SK-N-SH (cell line): ENCODE results near the gene SLC17A3. TPM values are rescaled to one million over a fixed set of nuclear protein-coding genes. Genes with fewer than 3 reads are reported as not detected.

Experiments
- CTCF ChIA-PET: fragments of 300-600, 350-600 bp; formaldehyde crosslinking; extraction: SDS; loops from one replicate; lab custom pipeline; 2021; lab: Yijun Ruan, JAX
- POLR2A ChIA-PET: fragments of 350-600 bp; sonication (Branson Sonifier 250); formaldehyde crosslinking; extraction: SDS; loops from one replicate; lab custom pipeline; 2020; ENCODE audit warnings: antibody characterized with exemption, inconsistent platforms; lab: Yijun Ruan, JAX
- DNase-seq: peaks from one replicate; pipeline ENCODE4 v3.0.0; 2012
- H2AFZ ChIP-seq: fragments of 200-600 bp; sonication (generic); 2 replicates; pipeline ENCODE4 v1.8.1; 2016; ENCODE audit warnings: antibody characterized with exemption, mild to moderate bottlenecking, low read depth
- H3F3A ChIP-seq: fragments of 200-600 bp; sonication (generic); replicated peaks from 2 replicates; pipeline ENCODE3; 2016; ENCODE audit warnings: antibody characterized with exemption, mild to moderate bottlenecking; ENCODE audit not compliant: insufficient read depth
- H3K27ac ChIP-seq, 2 experiments: fragments of 200-500 bp in 1 of 2; fragments of 200-600 bp in 1 of 2; sonication (Bioruptor generic) in 1 of 2; sonication (generic), shearing (Covaris generic) in 1 of 2; 2 replicates each; pipeline versions ENCODE4 v1.5.1 to v1.6.1; 2014 to 2016; ENCODE audit warnings: low read depth in 2 of 2, inconsistent platforms in 1 of 2, low read length in 1 of 2, mild to moderate bottlenecking in 1 of 2, mixed read lengths in 1 of 2
- H3K27me3 ChIP-seq: fragments of 200-600 bp; sonication (generic), shearing (Covaris generic); 2 replicates; pipeline ENCODE4 v1.6.1; 2016; ENCODE audit warnings: mixed run types; ENCODE audit not compliant: insufficient read depth
- H3K36me3 ChIP-seq, 2 experiments: fragments of 200-500 bp in 1 of 2; fragments of 200-600 bp in 1 of 2; sonication (Bioruptor generic) in 1 of 2; sonication (generic) in 1 of 2; replicated peaks in 1 of 2; 2 replicates each; pipeline versions ENCODE3 to v1.5.1; 2014 to 2016; ENCODE audit warnings: low read length in 1 of 2, mild to moderate bottlenecking in 1 of 2; ENCODE audit not compliant: insufficient read depth in 2 of 2, control insufficient read depth in 1 of 2
- H3K4me1 ChIP-seq, 2 experiments: fragments of 200-500 bp in 1 of 2; fragments of 200-600 bp in 1 of 2; sonication (Bioruptor generic) in 1 of 2; sonication (generic), shearing (Covaris generic) in 1 of 2; 2 replicates each; pipeline versions ENCODE4 v1.5.1 to v1.6.1; 2014 to 2016; ENCODE audit warnings: low read depth in 1 of 2, low read length in 1 of 2, mixed run types in 1 of 2; ENCODE audit not compliant: insufficient read depth in 2 of 2, control insufficient read depth in 1 of 2
- H3K4me2 ChIP-seq: fragments of 200-600 bp; sonication (generic), shearing (Covaris generic); 2 replicates; pipeline ENCODE4 v1.6.1; 2017; ENCODE audit warnings: mixed run types
- H3K4me3 ChIP-seq, 2 experiments: fragments of 200-500 bp in 1 of 2; fragments of 200-600 bp in 1 of 2; sonication (Bioruptor generic) in 1 of 2; sonication (generic), shearing (Covaris generic) in 1 of 2; 2 replicates each; pipeline versions ENCODE4 v1.5.1 to v1.8.1; 2014 to 2016; ENCODE audit warnings: low read depth in 2 of 2, inconsistent platforms in 1 of 2, low read length in 1 of 2, mild to moderate bottlenecking in 1 of 2, mixed read lengths in 1 of 2, moderate library complexity in 1 of 2
- H3K79me2 ChIP-seq: fragments of 200-600 bp; sonication (generic); 2 replicates; pipeline ENCODE4 v1.8.1; 2017; ENCODE audit warnings: mild to moderate bottlenecking; ENCODE audit not compliant: insufficient read depth
- H3K9ac ChIP-seq: fragments of 200-600 bp; sonication (generic); 2 replicates; pipeline ENCODE4 v1.6.1; 2017; ENCODE audit warnings: mixed run types
- H3K9me2 ChIP-seq: fragments of 200-600 bp; sonication (generic); 2 replicates; pipeline ENCODE4 v1.6.1; 2017; ENCODE audit warnings: mixed run types
- H3K9me3 ChIP-seq: fragments of 200-600 bp; sonication (generic); 2 replicates; pipeline ENCODE4 v1.6.1; 2017; ENCODE audit warnings: mixed run types, mild to moderate bottlenecking, moderate library complexity
- H4K20me1 ChIP-seq: fragments of 200-600 bp; sonication (generic); 2 replicates; pipeline ENCODE4 v1.6.1; 2017; ENCODE audit warnings: mild to moderate bottlenecking, mixed run types; ENCODE audit not compliant: insufficient read depth
- CHD2 ChIP-seq: fragments of 150-350 bp; IDR thresholded peaks from 2 replicates; pipeline ENCODE4 v1.6.1; 2018; ENCODE audit warnings: low read length; ENCODE audit not compliant: partially characterized antibody
- EP300 ChIP-seq, 2 experiments: IDR thresholded peaks; 2 replicates each; pipeline versions ENCODE4 v1.4.0 to v1.6.1; 2012; ENCODE audit warnings: borderline replicate concordance in 1 of 2, low read depth in 1 of 2, low read length in 1 of 2
- FOSL2 ChIP-seq: IDR thresholded peaks from 2 replicates; pipeline ENCODE4 v1.4.0; 2012; ENCODE audit warnings: low read depth, mild to moderate bottlenecking, moderate library complexity, borderline replicate concordance
- GABPA ChIP-seq: IDR thresholded peaks from 2 replicates; pipeline ENCODE4 v1.4.0; 2012; ENCODE audit warnings: low read depth, mild to moderate bottlenecking
- GATA2 ChIP-seq: sonication (generic); formaldehyde crosslinking; IDR thresholded peaks from 2 replicates; pipeline ENCODE4 v1.5.0; 2020; ENCODE audit warnings: mild to moderate bottlenecking, missing genetic modification reagents
- RAD21 ChIP-seq: IDR thresholded peaks from 2 replicates; pipeline ENCODE4 v1.6.1; 2012; ENCODE audit warnings: mild to moderate bottlenecking, low read length
- RCOR1 ChIP-seq: fragments of 150-350 bp; IDR thresholded peaks from 2 replicates; pipeline ENCODE4 v1.6.1; 2017; ENCODE audit warnings: antibody characterized with exemption, low read length
- RFX5 ChIP-seq: IDR thresholded peaks from 2 replicates; pipeline ENCODE4 v1.6.1; 2012; ENCODE audit warnings: mild to moderate bottlenecking, improper control_type of control experiment, low read length
- SIN3A ChIP-seq: IDR thresholded peaks from 2 replicates; pipeline ENCODE4 v1.6.1; 2012; ENCODE audit warnings: low read depth, mild to moderate bottlenecking, low read length, moderate library complexity, borderline replicate concordance
- SMC3 ChIP-seq: IDR thresholded peaks from 2 replicates; pipeline ENCODE4 v1.6.1; 2012; ENCODE audit warnings: low read depth, low read length, improper control_type of control experiment
- TAF1 ChIP-seq: IDR thresholded peaks from 2 replicates; pipeline ENCODE4 v1.6.1; 2012; ENCODE audit warnings: low read depth, mild to moderate bottlenecking, low read length, moderate library complexity, borderline replicate concordance
- TEAD4 ChIP-seq: IDR thresholded peaks from 2 replicates; pipeline ENCODE4 v1.4.0; 2012; ENCODE audit warnings: mild to moderate bottlenecking, borderline replicate concordance; ENCODE audit not compliant: insufficient read depth
- WGBS: methylation state at CpG from one replicate; pipeline ENCODE4 v1.1.6; 2017; ENCODE audit warnings: low lambda C conversion rate; 5-methylcytosine and 5-hydroxymethylcytosine counted together
- polyA plus RNA-seq, 3 experiments: library from polyadenylated mRNA; depleted of rRNA; stranded (reverse); fragments of >200 nt; gene quantifications; 2 replicates each; pipeline ENCODE4 v1.2.3, GENCODE V29; 2012
- TF ChIP-seq, protein P1 (sequence below): IDR thresholded peaks from 2 replicates; pipeline ENCODE4 v1.4.0; 2012; ENCODE audit warnings: low read depth, borderline replicate concordance
- TF ChIP-seq, protein P2 (sequence below): IDR thresholded peaks from 2 replicates; pipeline ENCODE4; 2012
- TF ChIP-seq, protein P3 (sequence below): IDR thresholded peaks from 2 replicates; pipeline ENCODE4 v1.4.0; 2012; ENCODE audit warnings: low read depth, borderline replicate concordance

SLC17A3 gene
- polyA plus RNA-seq, 1 of the 3 experiments (the other 2 are of a cell fraction) = not detected

DNA sequence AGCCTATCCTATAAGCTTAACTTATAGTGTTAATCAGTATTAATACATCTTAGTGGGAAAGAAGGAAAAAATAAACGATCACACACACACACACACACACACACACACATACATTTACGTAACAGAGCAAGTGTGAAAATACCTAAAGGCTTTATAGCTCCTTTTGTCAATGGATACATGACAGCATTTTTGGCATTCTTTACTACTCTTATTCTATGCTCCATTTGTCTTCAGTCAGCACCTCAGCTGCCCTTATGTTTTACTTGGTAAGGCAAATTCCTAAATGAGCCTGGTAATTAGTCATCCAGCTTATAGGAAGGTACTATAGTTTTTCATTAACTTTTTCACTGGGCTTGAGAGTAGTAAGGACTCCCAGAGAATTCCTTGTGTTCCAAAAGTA, 25.1 kb upstream of the SLC17A3 start:
- POLR2A ChIA-PET = no interaction called here

DNA sequence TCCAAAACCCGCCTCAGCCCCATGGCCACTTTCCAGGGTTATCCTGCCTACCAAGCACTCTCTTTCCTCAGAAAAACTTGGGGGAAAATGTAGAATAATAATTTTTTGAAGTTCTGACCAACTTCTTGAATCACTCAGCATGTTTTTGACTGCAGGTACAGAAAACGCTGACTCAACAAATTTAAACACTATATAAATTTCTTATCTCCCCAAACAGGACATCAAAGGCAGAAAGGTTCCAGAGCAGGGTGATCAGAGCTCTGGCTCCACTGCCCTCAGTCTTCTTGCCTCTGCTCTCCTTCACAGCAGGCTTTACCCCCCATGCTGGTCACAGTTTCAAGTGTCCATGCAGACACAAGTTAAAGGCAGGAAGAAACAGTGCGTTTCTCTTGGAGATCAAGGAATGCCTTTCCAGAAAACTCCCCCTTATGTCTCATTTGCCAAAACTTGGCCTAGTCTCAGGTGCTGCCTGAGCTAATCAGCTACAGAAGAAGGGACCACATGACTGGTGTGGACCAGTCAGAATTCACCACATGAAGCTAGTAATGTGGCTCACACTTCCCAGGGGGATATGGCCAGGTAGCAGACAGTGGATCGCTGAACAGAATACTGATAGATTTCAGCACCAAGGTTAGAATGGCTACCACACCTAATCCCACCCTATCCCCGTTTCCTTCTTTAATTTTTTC, 24.4 kb upstream of the SLC17A3 start:
- 66% methylated on average over 5 of the region's 5 CpGs for WGBS
- ChIA-PET CTCF (interaction anchor here (0.8 to 3.2 kb wide), 5 partner anchors 8 to 180 kb away, joined by 3 to 11 read pairs (median 5); no protein-coding TSS in a partner anchor), POLR2A (no interaction called here)

More for the DNA sequence above, 25.1 kb upstream of the SLC17A3 start:
- Histone ChIP-seq H3K9ac (no peak overlapping the region), H3K4me2 (no peak overlapping the region), H3F3A (no peaks in the 10 kb centered on the region), H3K4me1 (no peaks in the 10 kb centered on the region), H3K79me2 (no peaks in the 10 kb centered on the region), H4K20me1 (no peaks in the 10 kb centered on the region), H3K9me2 (no peaks in the 10 kb centered on the region), H3K36me3 (no peaks in the 10 kb centered on the region), H3K4me3 (no peak overlapping the region), H3K27ac (no peak overlapping the region), H3K27me3 (no peaks in the 10 kb centered on the region), H2AFZ (no peak overlapping the region), H3K9me3 (no peaks in the 10 kb centered on the region)
- 76% methylated on average over 2 of the region's 2 CpGs for WGBS
- no peak for TF ChIP-seq FOSL2
- TF ChIP-seq EP300 (IDR thresholded peaks at IDR 0.05; ENCODE audit: borderline replicate concordance in 1 of 2, low read depth in 1 of 2, low read length in 1 of 2) = no peak
- DNase-seq = no peak
- CTCF ChIA-PET = interaction anchor here (0.8 to 3.2 kb wide), 8 partner anchors 8 to 409 kb away, joined by 3 to 11 read pairs (median 4); no protein-coding TSS in a partner anchor

DNA sequence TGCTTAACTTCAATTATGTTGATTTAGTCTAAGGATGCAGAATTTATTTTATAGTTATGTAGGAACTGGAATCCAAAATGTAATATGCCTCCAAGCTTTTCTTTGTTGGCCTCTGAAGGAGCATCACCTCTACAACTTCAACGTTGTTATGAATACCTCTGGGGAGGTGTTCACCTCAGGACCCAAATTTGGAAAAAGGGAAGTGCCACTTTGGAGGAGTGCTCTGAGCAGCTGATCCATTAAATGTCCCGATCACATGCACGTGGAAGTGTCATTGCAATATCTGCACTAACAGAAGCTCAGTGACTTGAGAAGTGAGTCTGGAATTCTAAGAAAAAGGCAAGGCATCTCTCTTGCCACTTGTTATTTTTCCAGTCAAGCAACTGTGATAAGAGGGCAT, 22.2 kb upstream of the SLC17A3 start:
- H3K4me3 ChIP-seq = no peak overlapping the region
- POLR2A ChIA-PET = no interaction called here
- H3K79me2 ChIP-seq = no peaks in the 10 kb centered on the region
- CTCF ChIA-PET = interaction anchor here (1.0 to 1.5 kb wide), 3 partner anchors 9 to 673 kb away, joined by 3 to 4 read pairs (median 4); no protein-coding TSS in a partner anchor
- no peaks in the 10 kb centered on the region for H3K27me3 ChIP-seq
- no peak overlapping the region for H3K9ac ChIP-seq
- no peaks in the 10 kb centered on the region for H3K9me2 ChIP-seq
- H3K36me3 ChIP-seq = no peaks in the 10 kb centered on the region
- no peaks in the 10 kb centered on the region for H3F3A ChIP-seq
- no peaks in the 10 kb centered on the region for H4K20me1 ChIP-seq
- no peak for TF ChIP-seq GABPA
- no peak for TF ChIP-seq RAD21
- TF ChIP-seq SIN3A = no peak
- TF ChIP-seq, protein P1, sequence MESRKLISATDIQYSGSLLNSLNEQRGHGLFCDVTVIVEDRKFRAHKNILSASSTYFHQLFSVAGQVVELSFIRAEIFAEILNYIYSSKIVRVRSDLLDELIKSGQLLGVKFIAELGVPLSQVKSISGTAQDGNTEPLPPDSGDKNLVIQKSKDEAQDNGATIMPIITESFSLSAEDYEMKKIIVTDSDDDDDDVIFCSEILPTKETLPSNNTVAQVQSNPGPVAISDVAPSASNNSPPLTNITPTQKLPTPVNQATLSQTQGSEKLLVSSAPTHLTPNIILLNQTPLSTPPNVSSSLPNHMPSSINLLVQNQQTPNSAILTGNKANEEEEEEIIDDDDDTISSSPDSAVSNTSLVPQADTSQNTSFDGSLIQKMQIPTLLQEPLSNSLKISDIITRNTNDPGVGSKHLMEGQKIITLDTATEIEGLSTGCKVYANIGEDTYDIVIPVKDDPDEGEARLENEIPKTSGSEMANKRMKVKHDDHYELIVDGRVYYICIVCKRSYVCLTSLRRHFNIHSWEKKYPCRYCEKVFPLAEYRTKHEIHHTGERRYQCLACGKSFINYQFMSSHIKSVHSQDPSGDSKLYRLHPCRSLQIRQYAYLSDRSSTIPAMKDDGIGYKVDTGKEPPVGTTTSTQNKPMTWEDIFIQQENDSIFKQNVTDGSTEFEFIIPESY = no peak
- no peak for TF ChIP-seq RFX5
- TF ChIP-seq, protein P2, sequence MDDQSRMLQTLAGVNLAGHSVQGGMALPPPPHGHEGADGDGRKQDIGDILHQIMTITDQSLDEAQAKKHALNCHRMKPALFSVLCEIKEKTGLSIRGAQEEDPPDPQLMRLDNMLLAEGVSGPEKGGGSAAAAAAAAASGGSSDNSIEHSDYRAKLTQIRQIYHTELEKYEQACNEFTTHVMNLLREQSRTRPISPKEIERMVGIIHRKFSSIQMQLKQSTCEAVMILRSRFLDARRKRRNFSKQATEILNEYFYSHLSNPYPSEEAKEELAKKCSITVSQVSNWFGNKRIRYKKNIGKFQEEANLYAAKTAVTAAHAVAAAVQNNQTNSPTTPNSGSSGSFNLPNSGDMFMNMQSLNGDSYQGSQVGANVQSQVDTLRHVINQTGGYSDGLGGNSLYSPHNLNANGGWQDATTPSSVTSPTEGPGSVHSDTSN = no peak
- TF ChIP-seq SMC3 = no peak
- no peak for TF ChIP-seq GATA2 (CRISPR knock-in tag)
- H3K27ac ChIP-seq = no peak overlapping the region
- no peak overlapping the region for H2AFZ ChIP-seq
- 36% methylated on average over 3 of the region's 3 CpGs for WGBS
- H3K4me2 ChIP-seq = no peak overlapping the region
- H3K9me3 ChIP-seq = no peaks in the 10 kb centered on the region
- no peaks in the 10 kb centered on the region for H3K4me1 ChIP-seq
- DNase-seq = no peak

More for the DNA sequence above, 24.4 kb upstream of the SLC17A3 start:
- no peaks in the 10 kb centered on the region for H3K36me3 ChIP-seq
- no peaks in the 10 kb centered on the region for H3K9me3 ChIP-seq
- no peak overlapping the region for H3K27ac ChIP-seq
- TF ChIP-seq TEAD4 (no peak), TAF1 (no peak), RCOR1 (no peak), CHD2 (no peak)
- TF ChIP-seq, protein P2 = no peak
- TF ChIP-seq, protein P3, sequence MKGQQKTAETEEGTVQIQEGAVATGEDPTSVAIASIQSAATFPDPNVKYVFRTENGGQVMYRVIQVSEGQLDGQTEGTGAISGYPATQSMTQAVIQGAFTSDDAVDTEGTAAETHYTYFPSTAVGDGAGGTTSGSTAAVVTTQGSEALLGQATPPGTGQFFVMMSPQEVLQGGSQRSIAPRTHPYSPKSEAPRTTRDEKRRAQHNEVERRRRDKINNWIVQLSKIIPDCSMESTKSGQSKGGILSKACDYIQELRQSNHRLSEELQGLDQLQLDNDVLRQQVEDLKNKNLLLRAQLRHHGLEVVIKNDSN = no peak
- TF ChIP-seq, all 33 proteins: peak for 0
- no peak overlapping the region for H3K4me2 ChIP-seq
- no peak overlapping the region for H2AFZ ChIP-seq
- H3K4me1 ChIP-seq = no peaks in the 10 kb centered on the region
- DNase-seq = no peak
- no peaks in the 10 kb centered on the region for H3K27me3 ChIP-seq
- H3K9me2 ChIP-seq = no peaks in the 10 kb centered on the region
- no peaks in the 10 kb centered on the region for H4K20me1 ChIP-seq
- no peak overlapping the region for H3K9ac ChIP-seq
- no peaks in the 10 kb centered on the region for H3F3A ChIP-seq
- no peak overlapping the region for H3K4me3 ChIP-seq
- no peaks in the 10 kb centered on the region for H3K79me2 ChIP-seq
